HG02885 (cell line): ENCODE results near the gene AVPR1A.
"Not testable (repeated sequence)": the region's sequence is repeated elsewhere in the genome, so short reads cannot be mapped to it uniquely, and the experiment has no call there.

ENCODE experiments used
- ATAC-seq: cut with Tn5 transposase; IDR thresholded peaks from one replicate; pipeline ENCODE4 v1.9.1; 2021; ENCODE audit warnings: mild to moderate bottlenecking; ENCODE audit not compliant: unreplicated experiment, poor library complexity

AVPR1A gene

DNA sequence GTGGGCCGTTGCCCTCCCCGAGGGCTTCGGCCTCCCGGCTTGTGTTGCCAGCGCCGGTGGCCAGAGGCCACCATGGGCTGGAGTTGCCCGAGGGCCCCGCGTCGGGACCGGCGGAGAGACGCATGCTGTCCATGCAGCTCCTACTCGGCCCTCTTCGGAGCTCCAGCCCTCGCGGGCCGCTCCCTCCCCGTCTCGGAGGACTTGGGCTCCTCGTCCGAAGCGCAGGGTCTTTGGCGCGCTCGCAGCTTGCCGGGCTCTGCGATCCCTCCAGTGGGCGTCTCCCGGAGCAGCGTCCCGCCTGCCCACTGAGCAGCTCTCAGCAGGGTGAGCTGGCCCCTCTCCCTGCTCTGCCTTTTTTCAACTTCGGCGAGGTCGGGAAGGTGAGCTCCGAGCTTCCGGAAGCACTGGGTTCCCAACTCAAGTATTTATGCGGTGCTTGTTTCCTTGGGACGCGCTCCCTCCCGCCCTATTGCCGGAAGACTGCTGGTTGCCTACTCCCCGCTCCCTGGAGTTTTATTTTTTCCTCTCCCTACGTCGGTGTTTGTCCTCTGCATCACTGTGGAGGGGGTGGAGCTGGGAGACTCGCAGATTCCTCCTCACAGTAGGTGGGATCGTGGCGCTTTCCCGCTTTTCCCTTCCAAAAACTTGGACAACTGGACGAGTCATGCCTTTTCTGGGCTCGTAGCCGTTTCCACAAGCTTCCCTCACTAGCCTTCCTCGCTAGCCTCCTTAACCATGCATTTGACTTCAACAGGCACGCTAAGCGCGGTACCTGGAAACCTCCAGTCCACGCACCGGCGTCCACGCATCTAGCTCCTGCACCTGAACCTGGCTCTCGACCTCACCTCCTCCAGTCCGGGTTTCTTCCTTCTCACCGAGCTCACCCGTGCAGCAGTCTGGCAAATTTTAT, at the start of gene AVPR1A:
Gene AVPR1A (minus strand): TSS at position 489 of the 910 bp plus-strand sequence. CDS start 365 bp downstream, at position 124.
- no peak for ATAC-seq

DNA sequence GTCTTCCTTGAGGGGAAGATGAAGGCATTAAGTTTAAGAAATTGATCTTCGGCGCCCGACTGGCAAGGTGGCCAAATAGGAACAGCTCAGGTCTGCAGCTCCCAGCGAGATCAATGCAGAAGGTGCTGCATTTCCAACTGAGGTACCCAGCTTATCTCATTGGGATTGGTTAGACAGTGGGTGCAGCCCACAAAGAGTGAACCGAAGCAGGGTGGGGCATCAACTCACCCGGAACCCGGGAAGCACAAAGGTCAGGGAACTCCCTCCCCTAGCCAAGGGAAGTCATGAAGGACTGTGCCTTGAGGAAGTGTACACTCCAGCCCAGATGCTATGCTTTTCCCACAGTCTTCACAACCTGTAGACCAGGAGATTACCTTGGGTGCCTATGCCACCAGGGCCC, 45.2 kb upstream of the AVPR1A start:
- ATAC-seq: no peak

DNA sequence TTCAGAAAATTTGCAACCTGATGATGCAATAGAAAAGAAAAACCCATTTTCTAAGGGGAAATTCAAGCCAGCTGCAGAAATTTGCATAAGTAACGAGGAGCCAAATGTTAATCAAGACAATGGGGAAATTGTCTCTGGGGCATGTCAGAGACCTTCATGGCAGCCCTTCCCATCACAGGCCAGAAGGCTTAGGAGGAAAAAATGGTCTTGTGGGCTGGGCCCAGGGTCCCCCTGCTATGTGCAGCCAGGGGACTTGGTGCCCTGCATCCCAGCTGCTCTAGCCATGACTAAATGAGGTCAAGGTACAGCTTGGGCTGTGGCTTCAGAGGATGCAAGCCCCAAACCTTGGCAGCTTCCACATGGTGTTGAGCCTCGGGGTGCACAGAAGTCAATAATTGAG, 28.2 kb upstream of the AVPR1A start:
- no peak for ATAC-seq

DNA sequence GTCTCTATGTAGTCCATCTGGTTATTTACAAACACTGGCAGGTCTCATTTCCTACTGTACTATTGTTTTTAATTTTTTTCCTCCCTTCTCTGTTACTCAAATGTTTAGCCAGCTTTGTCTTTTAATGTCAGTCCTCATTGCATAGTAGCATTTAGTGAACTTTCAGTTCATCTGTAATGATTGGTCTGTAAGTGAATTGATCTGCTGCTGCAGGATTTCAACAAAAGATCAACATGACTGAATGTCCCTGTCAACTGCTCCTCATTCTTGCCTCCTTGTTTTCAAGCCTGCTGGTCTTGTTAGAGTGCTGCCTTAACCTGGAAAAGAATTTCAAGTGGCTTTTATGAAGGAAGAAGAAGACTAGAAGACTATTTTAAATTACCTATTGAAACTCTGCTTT, 19.3 kb upstream of the AVPR1A start:
- no peak for ATAC-seq

DNA sequence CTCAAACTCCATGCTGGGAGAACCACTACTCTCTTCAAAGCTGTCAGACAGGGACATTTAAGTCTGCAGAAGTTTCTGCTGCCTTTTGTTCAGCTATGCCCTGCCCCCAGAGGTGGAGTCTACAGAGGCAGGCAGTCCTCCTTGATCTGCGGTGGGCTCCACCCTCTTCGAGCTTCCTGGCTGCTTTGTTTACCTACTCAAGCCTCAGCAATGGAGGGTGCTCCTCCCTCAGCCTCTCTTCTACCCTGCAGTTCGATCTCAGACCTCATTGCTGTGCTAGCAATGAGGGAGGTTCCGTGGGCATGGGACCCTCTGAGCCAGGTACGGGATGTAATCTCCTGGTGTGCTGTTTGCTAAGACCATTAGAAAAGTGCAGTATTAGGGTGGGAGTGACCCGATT, 16.7 kb upstream of the AVPR1A start:
- not testable (repeated sequence) for ATAC-seq

DNA sequence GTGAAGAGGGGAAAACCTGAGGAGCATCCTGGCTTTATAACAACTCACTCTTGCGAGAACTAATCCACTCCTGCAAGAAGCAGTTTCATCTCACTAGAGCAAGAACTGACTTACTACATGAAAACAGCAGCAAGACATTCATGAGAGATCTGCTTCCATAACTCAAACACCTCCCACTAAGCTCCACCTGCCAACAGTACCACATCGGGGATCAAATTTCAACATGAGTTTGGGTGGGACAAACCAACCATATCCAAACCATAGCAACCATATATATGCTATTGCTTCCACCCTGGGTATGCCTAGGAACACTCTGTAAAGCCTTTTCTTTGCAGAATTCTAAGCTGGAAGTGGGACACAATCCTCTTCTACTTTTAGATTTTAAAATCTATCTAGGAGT, 13.9 kb upstream of the AVPR1A start:
- ATAC-seq: no peak

DNA sequence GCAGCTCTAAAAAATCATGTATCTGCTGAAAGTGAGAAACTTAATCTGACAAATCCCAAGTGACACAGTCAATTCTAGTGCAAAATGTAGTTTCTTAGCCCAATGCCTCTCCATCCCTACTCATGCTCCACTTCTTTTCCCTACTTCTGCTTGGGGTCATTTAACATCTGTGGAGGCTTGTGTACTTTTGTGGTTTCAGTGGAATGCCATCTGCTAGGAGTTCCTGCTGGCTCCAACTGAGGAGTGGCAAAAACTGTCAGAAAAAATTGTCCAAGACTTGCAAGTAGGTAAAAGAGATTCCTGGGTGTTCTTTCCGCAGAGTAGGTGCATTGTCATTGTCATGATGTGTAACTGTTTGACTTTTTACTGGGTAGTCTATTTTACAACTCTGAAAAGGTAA, 12.5 kb upstream of the AVPR1A start:
- ATAC-seq: no peak

DNA sequence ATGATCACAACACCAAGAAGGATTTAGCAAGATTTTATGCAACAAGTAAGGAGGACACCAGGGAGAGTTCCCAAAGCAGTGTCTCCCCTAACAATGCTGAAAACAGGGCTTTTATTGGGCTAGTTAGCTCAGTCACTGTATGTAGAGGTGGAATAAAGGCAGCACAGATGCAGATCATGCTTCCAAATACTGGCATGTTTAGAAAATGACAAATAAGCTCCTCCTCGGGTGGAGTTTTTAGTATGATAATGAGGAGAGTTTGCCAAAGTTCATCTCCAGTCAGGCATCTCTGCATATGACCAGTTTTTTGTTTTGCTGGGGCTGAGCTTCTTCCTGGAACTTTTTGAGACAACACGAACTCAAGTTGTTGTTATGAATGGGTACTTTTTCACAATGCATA, 4.4 kb upstream of the AVPR1A start:
- ATAC-seq: no peak

DNA sequence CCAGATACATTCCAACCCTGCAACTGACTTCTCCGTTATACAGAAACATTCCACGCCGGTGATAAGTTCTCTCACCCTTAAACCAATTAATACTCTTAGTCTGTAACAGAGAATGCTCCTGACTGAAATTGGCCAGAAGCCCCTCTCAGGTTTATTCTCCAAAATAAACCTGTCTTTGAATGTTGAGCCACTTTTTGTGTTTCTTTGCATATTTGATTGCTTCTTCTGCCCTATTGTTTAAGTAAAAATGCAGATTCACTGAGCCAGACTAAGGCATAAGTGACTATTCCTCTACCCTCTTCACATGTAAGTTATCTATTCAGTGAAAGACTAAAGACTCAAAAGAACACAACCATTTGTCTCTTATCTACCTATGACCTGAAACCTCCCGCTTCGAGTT, 3.6 kb upstream of the AVPR1A start:
- ATAC-seq: no peak

DNA sequence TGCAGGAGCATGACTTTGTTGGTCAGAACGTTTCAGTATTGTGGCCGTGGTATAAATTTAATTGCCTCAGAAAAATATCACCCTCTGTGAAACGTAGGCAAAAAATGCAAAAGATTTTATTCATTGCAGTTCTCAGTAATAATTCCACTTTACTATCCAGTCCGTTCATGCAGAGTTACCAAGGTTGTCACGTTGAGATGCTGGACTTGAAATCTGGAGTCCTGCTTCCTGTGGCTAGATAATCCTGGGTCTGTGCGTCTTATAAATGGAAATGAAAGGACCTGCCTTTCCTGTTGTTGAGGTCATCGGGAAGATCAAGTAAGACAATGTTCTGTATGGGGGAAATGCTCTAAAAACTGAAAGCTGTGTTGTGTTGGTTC, 1.3 kb upstream of the AVPR1A start:
- ATAC-seq: peak; percentile 7

DNA sequence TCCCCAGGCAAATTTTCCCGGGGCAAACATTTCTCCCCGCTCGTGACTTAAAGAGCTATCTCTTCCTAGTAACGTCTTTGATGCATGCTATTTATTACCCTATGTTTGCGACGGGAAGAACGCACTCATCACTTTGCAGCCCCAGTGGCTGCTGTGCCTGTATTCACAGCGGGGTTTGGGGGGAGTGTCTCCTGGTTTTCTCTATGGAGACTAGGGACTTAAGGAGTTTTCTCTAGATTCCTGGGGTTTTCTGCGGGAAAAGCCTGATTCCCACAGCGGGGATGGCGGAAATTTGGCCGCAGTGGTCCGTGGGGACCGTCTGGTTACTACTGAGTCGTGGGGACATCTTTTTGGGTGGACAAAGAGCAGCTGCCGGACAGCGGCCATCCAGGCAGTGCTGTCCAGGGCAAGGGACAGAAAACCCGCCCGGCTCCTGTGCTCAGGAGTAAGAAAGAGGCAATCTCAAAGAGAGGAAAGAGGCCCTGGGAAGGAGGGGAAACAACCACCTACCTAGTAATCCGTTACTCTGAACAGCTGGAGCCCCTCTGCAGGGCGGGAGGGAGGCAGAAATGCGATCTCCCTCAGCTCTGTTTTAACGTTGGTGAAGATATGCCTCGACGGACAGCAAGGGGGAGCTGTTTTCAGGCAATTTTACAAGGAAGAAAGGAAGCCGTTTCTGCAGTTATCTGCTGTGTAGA, 771 bp upstream of the AVPR1A start:
- ATAC-seq: peak; percentile 85

DNA sequence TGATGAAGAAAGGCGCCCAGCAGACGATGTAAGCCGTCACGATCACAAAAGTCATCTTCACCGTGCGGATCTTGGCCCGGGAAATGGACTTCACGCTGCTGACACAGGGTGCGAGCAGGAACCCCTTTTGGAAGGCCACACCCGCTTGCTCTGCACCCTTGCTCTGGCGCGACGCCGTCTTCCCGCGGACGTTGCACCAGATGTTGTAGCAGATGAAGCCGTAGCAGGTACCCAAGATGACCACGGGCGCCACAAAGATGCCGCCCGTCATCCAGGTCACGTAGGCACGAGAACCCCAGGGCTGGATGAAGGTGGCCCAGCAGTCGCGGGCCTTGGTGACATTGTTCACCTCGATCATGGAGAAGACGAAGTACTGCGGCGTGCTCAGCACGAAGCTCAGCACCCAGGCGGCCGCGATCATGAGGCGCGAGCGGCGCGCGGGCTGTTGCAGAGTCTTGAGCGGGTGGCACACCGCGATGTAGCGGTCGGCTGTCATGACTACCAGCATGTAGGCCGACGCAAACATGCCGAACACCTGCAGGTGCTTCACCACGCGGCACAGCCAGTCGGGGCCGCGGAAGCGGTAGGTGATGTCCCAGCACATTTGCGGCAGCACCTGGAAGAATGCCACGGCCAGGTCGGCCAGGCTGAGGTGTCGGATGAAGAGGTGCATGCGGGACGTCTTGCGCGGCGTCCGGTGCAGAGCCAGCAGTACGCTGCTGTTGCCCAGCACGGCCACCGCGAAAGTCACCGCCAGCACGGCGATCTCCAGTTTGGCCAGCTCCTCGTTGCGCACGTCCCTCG, 890 bp downstream of the AVPR1A start:
- ATAC-seq: no peak

DNA sequence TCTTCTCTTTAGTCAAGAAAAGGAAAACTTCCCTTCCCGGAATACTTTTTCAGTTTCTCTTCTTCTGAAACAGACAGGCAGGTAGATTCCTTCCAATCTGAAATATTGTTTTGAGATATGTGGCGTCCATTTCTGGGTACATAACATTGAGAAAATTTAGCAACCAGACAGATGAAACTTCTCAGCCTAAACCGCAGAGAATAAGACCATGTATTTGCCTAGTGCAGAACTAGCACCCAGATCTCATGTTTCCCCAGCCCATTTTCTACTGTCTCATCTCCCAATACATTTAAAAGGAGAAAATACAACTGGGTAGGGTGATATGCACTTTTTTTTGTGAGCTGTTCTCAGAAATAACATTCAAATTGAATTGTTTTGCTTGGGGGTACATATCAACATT, 6.4 kb downstream of the AVPR1A start:
- no peak for ATAC-seq

DNA sequence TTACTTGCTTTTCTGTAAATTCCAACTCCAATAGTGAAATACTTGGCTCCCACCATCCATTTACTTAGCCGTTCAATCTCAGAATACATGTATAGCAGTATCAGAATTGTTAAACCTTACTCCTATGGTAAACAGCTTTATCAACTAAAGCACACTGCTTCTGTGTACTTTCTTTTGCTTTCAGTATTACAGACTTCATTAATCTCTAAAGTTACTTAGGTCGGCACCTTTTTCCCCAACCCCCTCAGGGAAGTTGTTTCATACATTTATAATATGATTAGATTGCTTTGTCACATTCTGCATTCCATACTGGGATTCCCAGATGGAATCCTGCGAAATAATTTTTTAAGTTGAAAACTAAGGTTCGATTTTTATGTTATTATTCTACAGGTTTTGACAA, 12.5 kb downstream of the AVPR1A start:
- ATAC-seq: no peak

DNA sequence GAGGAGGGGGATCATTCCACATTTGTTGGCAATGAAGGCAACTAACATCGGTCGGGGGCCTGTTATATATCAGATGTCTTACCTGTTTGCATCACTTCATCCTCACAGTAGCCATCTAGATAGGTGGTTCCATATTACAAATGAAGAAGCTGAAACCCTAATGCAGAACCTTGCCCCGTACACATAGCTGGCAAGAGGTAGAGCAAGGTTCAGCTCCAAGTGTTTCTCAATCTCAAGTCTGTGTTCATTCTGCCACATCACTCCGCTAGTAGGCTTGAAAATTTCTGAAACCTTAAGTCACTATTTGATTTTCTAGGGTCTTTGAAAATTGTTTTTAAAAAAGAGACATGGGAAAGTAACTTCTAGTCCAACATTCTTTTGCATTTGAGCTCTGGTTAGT, 17.0 kb downstream of the AVPR1A start:
- no peak for ATAC-seq

DNA sequence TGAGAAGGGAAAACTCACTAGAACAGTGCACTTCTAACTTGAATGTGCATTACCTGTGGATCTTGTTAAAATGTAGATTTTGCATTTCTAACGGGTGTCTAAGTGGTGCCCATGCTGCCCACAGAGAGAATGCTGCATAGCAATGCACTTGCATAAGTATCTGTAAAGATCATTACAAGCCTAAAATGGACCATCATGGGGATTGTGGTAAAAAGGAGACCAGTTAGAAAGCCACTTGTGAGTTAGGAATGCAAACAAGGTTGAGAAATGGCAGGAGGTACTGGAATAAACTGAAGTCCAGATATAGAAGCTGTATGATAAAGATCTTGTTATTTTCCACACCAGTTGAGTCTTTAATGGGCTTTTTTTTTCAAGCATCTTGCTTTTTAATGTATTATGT, 18.8 kb downstream of the AVPR1A start:
- ATAC-seq: no peak

DNA sequence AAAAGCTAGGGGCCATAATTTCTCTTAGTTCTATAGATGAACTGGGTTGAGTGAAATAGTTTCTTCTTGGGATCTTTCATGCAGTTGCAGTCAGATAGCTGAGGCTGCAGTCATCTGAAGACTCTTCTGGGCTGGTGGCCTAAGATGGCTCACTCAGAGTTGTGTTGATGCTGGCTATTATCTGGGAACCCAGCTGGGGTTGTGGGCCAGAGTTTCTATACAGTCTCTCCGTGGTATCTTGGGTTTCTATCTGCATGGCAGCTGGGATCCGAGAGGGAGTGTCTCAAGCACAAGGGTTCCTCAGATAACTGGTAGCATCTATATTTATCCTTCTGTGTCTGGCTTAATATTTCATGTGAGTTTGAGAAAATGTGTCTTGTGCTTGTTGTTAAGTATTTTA, 21.1 kb downstream of the AVPR1A start:
- no peak for ATAC-seq

DNA sequence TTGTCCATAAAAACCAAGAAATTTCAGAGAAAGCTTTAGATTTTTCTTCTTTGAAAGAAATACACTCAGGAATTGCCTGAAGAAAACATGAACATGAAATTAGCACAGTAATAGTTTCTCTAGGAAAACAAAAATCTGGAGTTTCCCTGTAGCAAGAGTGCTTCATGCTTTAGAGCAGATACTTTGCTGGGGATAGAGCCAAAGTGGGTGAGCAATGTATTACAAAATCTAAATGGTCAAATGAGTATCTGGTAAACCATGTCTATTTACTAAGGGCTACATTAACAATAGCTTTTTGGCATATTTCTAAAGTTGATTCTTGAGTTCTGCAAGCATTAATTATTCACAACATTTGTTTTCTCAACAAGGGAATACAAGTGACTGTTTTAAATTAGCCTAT, 26.2 kb downstream of the AVPR1A start:
- no peak for ATAC-seq

DNA sequence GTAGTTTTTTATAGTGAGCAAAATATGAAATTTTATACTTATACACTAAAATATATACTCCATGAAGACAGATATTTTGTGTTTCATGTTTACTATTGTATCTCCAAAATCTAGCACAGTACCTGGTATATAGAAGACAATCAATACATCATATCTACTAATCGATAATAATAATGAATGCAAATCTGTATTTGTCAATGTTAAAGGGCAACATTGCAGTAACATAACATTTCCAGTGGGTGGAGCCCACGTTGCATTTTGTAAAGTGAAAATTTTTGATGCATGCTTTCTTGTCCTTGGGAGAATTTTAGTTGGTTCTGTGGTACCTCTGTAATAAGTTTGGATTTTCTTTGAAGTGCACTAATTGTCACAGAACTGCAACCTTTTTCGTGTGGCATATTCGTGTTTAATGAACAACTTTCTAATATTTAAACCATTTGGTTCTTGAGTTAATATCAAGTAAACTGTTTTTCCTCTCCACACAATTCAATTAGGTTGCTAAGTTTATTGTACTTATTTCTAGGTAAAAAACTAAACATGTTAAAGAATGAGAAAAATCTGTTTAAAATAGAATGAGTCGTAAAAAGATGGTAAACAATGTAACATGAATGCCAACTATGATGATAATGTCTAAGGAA, 47.4 kb downstream of the AVPR1A start:
- peak; percentile 68 for ATAC-seq

DNA sequence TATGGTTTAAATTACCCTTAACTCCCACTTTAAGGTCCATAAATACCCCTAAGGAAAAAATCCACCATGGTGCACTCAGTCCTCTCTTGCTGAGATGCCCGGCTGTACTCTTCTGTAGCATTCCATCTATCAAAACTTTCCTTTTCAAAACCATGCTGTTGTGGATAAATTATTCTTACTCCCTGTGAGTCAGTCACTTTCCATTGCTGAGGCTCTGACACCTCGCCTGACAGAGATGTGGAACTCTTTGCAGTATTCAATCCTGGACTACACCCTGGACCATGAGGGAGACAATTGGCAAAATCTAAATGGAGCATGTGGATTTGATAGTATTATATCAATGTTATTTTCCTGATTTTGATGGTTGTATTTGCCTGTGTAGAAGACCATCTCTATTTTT, 49.1 kb downstream of the AVPR1A start:
- ATAC-seq: no peak
